Mesothelial cell of epicardium (in vitro differentiated cells): Measurements from ENCODE around the gene CLOCK. TPM values are rescaled to one million over a fixed set of nuclear protein-coding genes. Genes with fewer than 3 reads are reported as not detected.
A peak's percentile ranks its signal among the peaks of the same experiment; 100 is the strongest.

ENCODE experiments used
- DNase-seq, 2 experiments: peaks; one replicate each; pipeline ENCODE4 v3.0.0; 2021; ENCODE audit warnings: low spot score in 2 of 2; ENCODE audit not compliant: unreplicated experiment in 2 of 2
- H3K27ac Mint-ChIP-seq: 2 replicates; pipeline ENCODE4 v1.8.0; 2021; ENCODE audit warnings: mixed read lengths
- H3K27me3 Mint-ChIP-seq: 2 replicates; pipeline ENCODE4 v1.8.0; 2021; ENCODE audit warnings: low read depth, mixed read lengths
- H3K36me3 Mint-ChIP-seq: 2 replicates; pipeline ENCODE4 v1.8.0; 2021; ENCODE audit warnings: mixed read lengths
- H3K4me1 Mint-ChIP-seq: 2 replicates; pipeline ENCODE4 v1.8.0; 2021; ENCODE audit warnings: mixed read lengths
- H3K4me3 Mint-ChIP-seq: 2 replicates; pipeline ENCODE4 v1.8.0; 2021; ENCODE audit warnings: mild to moderate bottlenecking, moderate library complexity, mixed read lengths
- H3K9me3 Mint-ChIP-seq: 2 replicates; pipeline ENCODE4 v1.8.0; 2021; ENCODE audit warnings: mixed read lengths
- CTCF ChIP-seq: fragments of 200-600 bp; sonication (generic); IDR thresholded peaks from one replicate; pipeline ENCODE4 v1.5.0; 2021; ENCODE audit warnings: antibody characterized with exemption; ENCODE audit not compliant: unreplicated experiment
- total RNA-seq: library from RNA; stranded (reverse); gene quantifications from 3 replicates; pipeline ENCODE4 v1.2.1, GENCODE V29; 2021

Gene CLOCK
- total RNA-seq, 1 donor from 2014 or later = 19.8 TPM

- Mint-ChIP-seq H3K4me1 (peaks cover 5% of the 10 kb centered on the region), H3K4me3 (no peak overlapping the region), H3K27ac (peak overlapping the region; percentile 43), H3K27me3 (no peaks in the 10 kb centered on the region), H3K9me3 (peaks cover 5% of the 10 kb centered on the region), H3K36me3 (peaks cover 7% of the 10 kb centered on the region)
- DNase-seq = no peak
- TF ChIP-seq CTCF = no peak
Measured at GRCh38 chr4:55524844-55525571, 21.7 kb downstream of the CLOCK start.

GRCh38 chr4:55518442-55518841, 28.3 kb downstream of the CLOCK start:
- TF ChIP-seq CTCF = no peak
- Mint-ChIP-seq H3K27ac (no peak overlapping the region), H3K9me3 (peaks cover 15% of the 10 kb centered on the region), H3K4me1 (peaks cover 5% of the 10 kb centered on the region), H3K4me3 (no peak overlapping the region), H3K27me3 (no peaks in the 10 kb centered on the region), H3K36me3 (peaks cover 9% of the 10 kb centered on the region)
- DNase-seq = no peak

GRCh38 chr4:55517526-55518229, 29.0 kb downstream of the CLOCK start:
- Mint-ChIP-seq H3K4me3 (no peak overlapping the region), H3K36me3 (peaks cover 9% of the 10 kb centered on the region), H3K27me3 (no peaks in the 10 kb centered on the region), H3K4me1 (peaks cover 5% of the 10 kb centered on the region), H3K27ac (no peak overlapping the region), H3K9me3 (peaks cover 23% of the 10 kb centered on the region)
- TF ChIP-seq CTCF = no peak
- no peak for DNase-seq

GRCh38 chr4:55512922-55513571, 33.7 kb downstream of the CLOCK start:
- TF ChIP-seq CTCF = no peak

GRCh38 chr4:55512077-55512476, 34.6 kb downstream of the CLOCK start:
- no peak overlapping the region for H3K4me3 Mint-ChIP-seq
- H3K9me3 Mint-ChIP-seq = peaks cover 21% of the 10 kb centered on the region
- peaks cover 9% of the 10 kb centered on the region for H3K4me1 Mint-ChIP-seq
- peaks cover 14% of the 10 kb centered on the region for H3K36me3 Mint-ChIP-seq
- TF ChIP-seq CTCF = no peak
- no peak for DNase-seq
- no peaks in the 10 kb centered on the region for H3K27me3 Mint-ChIP-seq
- no peak overlapping the region for H3K27ac Mint-ChIP-seq

More at GRCh38 chr4:55512922-55513571, 33.7 kb downstream of the CLOCK start:
- Mint-ChIP-seq H3K9me3 (peaks cover 28% of the 10 kb centered on the region), H3K36me3 (peaks cover 13% of the 10 kb centered on the region), H3K4me1 (peaks cover 9% of the 10 kb centered on the region), H3K27me3 (no peaks in the 10 kb centered on the region), H3K27ac (no peak overlapping the region), H3K4me3 (no peak overlapping the region)
- no peak for DNase-seq
